GM21447 (cell line): ENCODE measurements around the gene MGLL.

Experiments
- ATAC-seq: cut with Tn5 transposase; IDR thresholded peaks from one replicate; pipeline ENCODE4 v1.9.1; 2021; ENCODE audit not compliant: unreplicated experiment

The MGLL gene

DNA sequence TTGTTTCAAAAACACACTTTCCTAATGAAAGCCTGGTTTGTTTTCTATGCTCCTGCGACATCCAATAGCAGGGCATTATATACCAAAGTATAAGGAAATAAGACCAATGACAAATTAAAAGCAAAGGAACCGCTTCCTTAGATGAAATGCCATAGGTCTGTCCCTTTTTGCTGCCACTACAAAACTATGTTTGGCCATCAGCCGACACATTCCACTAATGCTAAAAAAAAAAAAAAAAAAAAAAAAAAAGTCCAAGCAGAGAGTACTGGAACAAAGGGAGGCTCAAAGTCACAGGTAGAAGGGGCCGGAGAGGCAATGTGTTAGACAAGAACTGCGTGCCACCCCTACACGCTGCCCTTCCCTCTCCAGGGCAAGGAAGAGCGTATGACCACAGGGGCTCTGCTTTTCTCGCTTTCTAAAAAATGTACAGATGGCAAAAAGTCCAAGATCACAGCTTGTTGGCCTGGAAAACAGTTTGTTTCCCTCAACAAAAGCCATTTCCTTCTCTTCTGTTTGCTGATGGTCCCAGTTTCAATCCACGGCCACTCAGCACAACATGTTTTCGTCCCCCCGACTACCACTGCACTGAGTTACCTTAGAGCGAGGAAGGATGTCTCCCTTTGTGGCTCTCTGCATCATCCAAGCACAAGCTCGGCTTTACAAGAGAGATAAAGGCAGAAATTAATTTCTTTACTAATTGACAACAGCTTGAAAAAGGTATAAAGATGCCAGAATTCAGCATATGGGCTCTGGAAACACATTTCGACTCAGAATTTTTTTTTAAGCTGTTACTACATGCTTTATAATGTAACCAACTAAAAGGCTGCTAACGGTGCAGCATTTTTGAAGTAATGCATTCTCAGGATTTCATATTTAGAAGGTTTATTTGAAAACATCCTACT lies 78.7 kb downstream of the MGLL start:
- no peak for ATAC-seq

DNA sequence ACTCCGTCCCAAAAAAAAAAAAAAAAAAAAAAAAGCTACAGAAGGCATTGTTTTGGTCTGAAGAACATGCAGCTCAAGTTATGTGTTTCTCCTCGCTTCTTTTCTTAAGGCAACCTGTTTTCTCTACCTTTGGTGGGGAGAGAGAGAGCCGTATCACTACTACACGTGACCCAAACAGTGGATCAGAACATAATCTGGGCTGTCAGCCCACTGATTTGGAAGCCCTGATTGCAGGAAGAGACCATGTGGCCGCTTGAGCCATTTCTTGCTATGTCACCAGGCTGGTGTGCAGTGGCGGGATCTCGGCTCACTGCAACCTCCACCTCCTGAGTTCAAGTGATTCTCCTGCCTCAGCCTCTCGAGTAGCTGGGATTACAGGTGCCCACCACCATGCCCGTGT lies 79.7 kb downstream of the MGLL start:
- ATAC-seq, result no peak

DNA sequence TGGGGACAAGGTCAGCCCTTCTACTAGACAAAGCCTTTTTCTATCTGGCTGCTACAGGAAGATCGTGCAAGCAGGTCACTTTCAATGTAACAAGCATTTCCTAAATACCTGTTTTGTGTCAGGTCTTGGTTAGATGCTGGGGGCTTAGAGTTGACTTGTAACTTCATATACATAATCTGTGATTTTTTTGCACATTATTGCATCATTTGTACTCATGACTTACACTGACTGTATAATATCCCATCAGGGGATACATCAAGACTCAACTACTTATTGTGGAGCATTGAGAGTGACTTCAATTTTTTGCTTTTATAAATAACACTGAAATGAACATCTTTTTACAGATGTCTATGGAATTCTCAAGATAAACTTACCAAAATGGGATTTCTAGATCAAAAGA lies 80.6 kb downstream of the MGLL start:
- no peak for ATAC-seq

DNA sequence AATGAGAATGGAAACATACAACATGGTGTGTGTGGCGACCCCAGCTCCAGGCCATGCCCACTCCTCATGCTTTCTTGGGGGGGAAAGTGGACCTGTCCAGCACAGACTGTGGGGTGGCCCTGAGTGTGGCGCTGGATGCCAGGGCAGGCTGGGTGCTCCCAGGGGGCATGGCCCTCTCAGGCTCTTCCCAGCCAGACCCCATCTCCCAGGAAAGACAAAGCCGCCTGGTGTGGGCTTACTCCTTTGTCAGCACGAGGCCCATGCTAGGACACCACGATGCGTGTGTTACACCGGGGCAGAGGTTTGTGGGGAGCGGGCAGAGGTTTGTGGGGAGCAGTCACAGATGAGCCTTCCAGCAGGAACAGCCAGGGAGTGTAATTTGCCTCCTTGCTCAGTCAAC lies 81.1 kb downstream of the MGLL start:
- no peak for ATAC-seq

DNA sequence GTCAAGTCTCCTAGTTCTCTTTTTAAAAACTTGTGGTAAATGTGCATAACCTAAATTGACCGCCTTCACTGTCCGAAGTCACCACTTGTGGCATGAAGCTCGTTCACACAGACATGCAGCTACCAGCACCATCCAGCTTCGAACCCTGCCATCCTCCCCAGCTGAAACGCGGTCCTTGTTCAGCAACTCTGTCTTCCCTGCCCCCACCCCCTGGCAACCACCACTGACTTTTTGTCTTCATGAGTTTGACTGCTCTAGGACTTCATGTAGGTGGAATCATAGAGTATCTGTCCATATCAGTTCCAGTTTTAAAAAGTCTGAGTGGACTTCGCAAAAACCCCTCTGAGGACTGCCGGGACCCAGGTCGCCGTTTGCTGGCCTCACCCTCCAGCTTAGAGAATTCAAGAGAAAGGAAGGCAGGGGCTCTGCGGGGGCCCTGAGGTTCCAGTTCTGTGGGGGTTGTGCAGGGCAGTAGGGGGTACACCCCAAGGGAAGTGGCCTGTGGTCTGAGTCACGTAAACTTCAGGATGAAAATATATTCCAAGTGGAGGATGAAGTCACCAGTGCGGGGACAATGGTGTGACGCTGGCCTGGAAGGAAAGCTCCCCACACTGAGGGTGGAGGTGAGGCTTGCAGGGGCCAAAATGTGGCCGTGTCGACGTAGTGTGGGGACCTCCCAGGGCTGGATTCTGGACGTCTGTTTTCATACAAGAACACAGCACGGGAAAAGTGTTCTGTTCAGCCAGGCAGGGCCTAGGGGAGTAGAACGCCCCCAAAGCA lies 82.0 kb downstream of the MGLL start:
- no peak for ATAC-seq

- ATAC-seq, result no peak
Measured at GRCh38 chr3:127739347-127740135, 82.8 kb downstream of the MGLL start.

DNA sequence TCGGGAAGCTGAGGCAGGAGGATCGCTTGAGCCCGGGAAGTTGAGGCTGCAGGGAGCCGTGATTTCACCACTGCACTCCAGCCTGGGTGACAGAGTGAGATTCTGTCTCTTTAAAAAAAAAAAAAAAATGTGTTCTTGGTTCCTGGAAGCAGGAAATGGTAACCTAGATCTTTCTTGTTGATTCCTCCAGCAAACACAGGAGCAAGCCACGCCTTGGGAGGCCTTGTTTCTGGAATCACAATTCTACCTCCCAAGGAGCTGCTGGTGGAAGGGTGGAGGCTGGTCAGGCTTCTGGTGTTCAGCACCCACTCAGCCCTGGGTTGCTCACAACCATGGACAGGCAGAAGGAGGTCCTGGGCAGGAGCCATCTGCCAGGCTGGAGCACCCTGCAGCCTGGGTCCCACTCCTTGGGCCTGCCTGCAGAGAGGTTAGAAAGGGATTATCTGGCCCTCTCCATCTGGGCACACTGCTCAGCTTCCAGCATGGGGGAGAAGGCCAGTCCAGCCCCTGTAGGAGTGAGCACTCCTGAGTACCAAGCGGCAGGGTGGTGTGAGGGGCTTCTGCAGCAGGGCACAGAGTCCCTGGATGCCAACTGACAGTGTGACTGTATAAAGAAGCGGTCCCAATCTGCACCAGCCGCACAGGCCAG lies 84.0 kb downstream of the MGLL start:
- no peak for ATAC-seq

DNA sequence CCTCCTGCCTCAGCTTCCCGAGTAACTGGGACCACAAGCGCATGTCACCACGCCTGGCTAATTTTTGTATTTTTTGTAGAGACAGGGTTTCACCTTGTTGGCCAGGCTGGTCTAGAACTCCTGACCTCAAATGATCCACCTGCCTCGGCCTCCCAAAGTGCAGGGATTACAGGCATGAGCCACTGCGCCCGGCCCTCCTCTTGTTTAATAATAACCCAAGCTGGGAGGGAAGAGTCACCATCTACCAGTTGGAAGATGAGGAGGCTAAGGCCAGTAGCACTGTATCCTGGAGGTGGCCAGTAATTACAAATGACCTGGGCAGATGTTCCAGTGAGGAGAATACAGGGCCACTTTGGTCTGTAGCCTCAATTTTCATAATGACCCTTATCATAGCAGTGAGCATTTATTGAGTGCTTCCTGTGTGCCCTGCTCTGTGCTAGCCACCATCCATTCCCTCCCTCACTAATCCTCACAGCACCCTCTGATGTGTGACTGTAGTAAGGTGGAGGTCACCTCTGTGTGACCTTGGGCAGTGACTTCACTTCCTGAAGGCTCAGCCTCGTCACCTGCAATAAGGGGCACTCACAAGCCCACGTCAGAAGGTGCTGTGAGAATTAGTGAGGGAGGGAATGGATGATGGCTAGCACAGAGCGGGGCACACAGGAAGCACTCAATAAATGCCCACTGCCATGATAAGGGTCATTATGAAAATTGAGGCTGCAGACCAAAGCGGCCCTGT lies 85.3 kb downstream of the MGLL start:
- ATAC-seq, result no peak

GRCh38 chr3:127735767-127736693 lies 86.3 kb downstream of the MGLL start:
- peak; percentile 73 for ATAC-seq

DNA sequence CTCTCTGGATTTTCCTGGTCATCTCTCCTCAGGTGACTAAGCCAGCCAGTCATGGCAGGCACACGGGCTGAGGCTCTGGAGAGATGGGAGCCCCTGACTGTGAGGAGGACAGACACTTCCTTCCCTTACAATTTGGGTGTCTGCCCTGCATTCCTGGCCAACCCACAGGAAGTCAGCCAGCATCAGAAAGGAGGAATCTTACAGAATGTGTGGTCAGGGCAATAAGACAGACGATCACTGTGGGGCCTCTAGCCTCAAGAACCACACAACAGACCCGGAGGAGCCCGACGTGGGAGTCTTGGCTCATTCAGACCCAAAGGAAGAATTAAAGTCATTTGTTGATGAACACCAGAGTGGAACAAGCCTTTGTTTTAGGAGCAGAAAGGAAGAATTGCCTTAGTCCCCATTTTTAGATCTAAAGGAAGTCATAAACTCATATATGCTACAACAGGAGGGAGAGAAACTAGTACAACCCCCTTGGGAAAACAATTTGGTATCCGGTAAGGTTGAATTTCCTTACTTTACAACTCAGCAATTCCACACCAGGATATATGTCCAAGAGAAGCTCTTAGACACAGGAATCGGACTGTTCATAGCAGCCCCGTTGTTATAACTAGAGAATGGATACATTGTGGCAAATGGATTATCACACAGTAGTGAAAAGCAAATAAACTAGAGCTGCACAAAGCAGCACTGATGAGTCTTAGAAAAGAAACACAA lies 87.4 kb downstream of the MGLL start:
- no peak for ATAC-seq

GRCh38 chr3:127734181-127734720 lies 88.1 kb downstream of the MGLL start:
- ATAC-seq, result no peak

GRCh38 chr3:127733781-127734180 lies 88.5 kb downstream of the MGLL start:
- ATAC-seq, result no peak

- ATAC-seq, result no peak
Measured at GRCh38 chr3:127732879-127733350, 89.4 kb downstream of the MGLL start.

- no peak for ATAC-seq
Measured at GRCh38 chr3:127732303-127732702, 90.0 kb downstream of the MGLL start.

DNA sequence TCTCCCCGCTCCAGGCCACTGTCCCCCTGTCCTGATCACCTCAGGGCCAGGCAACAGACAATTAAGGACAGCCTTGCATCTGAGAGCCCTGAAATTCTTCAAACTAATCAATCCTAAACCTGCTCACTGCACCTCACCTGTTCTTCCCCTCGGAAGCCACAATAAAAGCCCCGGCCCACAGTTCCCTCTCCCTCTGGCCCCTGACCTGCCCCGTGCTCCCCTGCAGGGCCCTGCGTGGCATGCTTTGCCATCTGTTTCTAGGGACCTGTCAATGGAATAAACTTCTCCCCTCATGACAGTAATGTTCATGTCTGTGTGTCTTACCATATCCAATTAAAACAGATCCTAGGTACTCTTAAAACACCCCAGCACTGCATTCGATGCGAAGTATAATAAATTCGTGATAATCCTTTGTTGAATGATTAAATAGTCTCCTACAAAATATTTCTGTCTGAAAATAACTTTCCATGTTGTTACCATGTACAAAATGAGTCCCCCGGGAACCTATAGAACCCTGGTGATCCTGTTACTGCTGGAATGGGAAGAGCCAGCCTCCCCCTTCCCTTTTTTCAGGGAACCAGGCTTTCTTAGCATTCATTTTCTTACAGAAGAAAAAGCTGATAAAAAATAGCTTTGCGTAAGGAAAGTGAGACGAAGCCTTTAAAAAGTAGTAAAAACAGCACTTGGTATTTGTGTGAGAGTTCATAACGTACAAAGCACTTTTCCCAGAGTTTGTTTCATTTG lies 90.6 kb downstream of the MGLL start:
- ATAC-seq, result no peak

- no peak for ATAC-seq
Measured at GRCh38 chr3:127730666-127731295, 91.5 kb downstream of the MGLL start.

GRCh38 chr3:127730171-127730570 lies 92.1 kb downstream of the MGLL start:
- ATAC-seq, result no peak
